ENCODE measurements around the gene NAV1. TPM values are rescaled to one million over a fixed set of nuclear protein-coding genes. Genes with fewer than 3 reads are reported as not detected.

Gene NAV1
- total and polyA plus RNA-seq, 9 of the 15 experiments (the other 6 are each of a cell fraction or from before 2014, with no cell fraction given), result 0.91 to 16.8 (median 3.2) TPM

DNA sequence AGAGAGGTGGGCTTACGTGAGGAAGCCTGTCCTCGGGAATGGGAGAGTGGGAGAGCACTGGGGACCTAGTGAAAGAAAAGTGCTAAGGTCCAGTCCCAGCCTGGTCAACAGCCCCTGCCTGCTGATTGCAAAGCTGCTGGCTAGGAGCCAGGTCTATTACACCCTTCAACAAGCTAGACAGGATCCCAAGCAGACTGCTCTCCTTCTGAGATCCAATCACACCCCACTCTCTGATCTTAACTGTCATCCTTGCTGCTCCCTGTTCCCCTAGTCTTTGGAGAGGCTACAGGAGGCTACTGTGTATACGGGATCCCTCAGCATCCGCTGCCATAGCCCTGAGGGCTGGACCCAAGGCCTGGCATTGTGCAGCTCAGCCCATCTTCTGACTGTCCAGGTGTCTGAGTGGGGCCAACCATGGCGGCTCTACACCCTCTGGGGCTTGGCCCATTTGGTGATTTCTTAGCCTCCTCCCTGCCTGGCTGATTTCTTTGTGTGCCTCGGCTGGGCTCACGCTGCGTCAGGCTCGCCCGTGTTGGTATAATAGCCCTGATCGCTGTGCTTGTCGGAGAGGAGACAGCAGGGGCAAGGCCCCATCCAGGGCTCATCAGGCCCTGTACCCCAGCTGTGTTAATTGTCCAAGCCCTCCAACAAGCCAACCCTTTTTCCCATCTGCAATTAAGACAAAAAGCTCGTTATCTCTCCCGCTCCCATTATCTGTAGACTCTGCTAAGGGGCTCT lies 43.9 kb downstream of the NAV1 start (continued):
- TF ChIP-seq POLR2AphosphoS2 (IDR thresholded peaks at IDR 0.05; ENCODE audit: low read length) (no peak), SMARCE1 (IDR thresholded peaks at IDR 0.05) (peak; percentile 11; the same call in 1 of the 2 replicates), CEBPB (tag; IDR thresholded peaks at IDR 0.05) (peak; percentile 40; the same call in 1 of the 2 replicates), ARID1B (IDR thresholded peaks at IDR 0.05) (peak; percentile 34; the same call in 1 of the 2 replicates), PCBP1 (IDR thresholded peaks at IDR 0.05; ENCODE audit: low read depth, low read length, poor library complexity, severe bottlenecking) (no peak), NCOR1 (IDR thresholded peaks at IDR 0.05) (peak; percentile 35; the same call in 1 of the 2 replicates), NR3C1 (CRISPR knock-in tag; IDR thresholded peaks at IDR 0.05) (no peak), SMARCA4 (IDR thresholded peaks at IDR 0.05) (0 out of 2 replicates have a peak, but pooled peaks have one; percentile 14), ZNF217 (CRISPR knock-in tag; IDR thresholded peaks at IDR 0.05) (0 out of 2 replicates have a peak, but pooled peaks have one; percentile 17), HCFC1 (IDR thresholded peaks at IDR 0.05; ENCODE audit: low read depth, low read length) (no peak), NFIX (CRISPR knock-in tag; IDR thresholded peaks at IDR 0.05; ENCODE audit: low read depth) (peak; percentile 71), SNRNP70 (optimal IDR thresholded peaks at IDR 0.05; ENCODE audit: low read depth, low read length) (no peak), ZNF354B (CRISPR knock-in tag; IDR thresholded peaks at IDR 0.05) (no peak), MAZ (CRISPR knock-in tag; conservative IDR thresholded peaks at IDR 0.05 in 1 of 2, IDR thresholded peaks at IDR 0.05 in 1 of 2) (0 out of 4 replicates have a peak, but pooled peaks of 1 of the 2 experiments have one; percentile 22)
- TF ChIP-seq, protein P1, sequence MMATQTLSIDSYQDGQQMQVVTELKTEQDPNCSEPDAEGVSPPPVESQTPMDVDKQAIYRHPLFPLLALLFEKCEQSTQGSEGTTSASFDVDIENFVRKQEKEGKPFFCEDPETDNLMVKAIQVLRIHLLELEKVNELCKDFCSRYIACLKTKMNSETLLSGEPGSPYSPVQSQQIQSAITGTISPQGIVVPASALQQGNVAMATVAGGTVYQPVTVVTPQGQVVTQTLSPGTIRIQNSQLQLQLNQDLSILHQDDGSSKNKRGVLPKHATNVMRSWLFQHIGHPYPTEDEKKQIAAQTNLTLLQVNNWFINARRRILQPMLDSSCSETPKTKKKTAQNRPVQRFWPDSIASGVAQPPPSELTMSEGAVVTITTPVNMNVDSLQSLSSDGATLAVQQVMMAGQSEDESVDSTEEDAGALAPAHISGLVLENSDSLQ (IDR thresholded peaks at IDR 0.05), result peak; percentile 29; the same call in 1 of the 2 replicates
- TF ChIP-seq, protein P2, sequence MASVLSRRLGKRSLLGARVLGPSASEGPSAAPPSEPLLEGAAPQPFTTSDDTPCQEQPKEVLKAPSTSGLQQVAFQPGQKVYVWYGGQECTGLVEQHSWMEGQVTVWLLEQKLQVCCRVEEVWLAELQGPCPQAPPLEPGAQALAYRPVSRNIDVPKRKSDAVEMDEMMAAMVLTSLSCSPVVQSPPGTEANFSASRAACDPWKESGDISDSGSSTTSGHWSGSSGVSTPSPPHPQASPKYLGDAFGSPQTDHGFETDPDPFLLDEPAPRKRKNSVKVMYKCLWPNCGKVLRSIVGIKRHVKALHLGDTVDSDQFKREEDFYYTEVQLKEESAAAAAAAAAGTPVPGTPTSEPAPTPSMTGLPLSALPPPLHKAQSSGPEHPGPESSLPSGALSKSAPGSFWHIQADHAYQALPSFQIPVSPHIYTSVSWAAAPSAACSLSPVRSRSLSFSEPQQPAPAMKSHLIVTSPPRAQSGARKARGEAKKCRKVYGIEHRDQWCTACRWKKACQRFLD (CRISPR knock-in tag; IDR thresholded peaks at IDR 0.05), result peak; percentile 81; the same call in 1 of the 2 replicates
- TF ChIP-seq, protein P3, sequence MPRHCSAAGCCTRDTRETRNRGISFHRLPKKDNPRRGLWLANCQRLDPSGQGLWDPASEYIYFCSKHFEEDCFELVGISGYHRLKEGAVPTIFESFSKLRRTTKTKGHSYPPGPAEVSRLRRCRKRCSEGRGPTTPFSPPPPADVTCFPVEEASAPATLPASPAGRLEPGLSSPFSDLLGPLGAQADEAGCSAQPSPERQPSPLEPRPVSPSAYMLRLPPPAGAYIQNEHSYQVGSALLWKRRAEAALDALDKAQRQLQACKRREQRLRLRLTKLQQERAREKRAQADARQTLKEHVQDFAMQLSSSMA (CRISPR knock-in tag; IDR thresholded peaks at IDR 0.05), result no peak
- TF ChIP-seq, protein P4, sequence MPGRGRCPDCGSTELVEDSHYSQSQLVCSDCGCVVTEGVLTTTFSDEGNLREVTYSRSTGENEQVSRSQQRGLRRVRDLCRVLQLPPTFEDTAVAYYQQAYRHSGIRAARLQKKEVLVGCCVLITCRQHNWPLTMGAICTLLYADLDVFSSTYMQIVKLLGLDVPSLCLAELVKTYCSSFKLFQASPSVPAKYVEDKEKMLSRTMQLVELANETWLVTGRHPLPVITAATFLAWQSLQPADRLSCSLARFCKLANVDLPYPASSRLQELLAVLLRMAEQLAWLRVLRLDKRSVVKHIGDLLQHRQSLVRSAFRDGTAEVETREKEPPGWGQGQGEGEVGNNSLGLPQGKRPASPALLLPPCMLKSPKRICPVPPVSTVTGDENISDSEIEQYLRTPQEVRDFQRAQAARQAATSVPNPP (IDR thresholded peaks at IDR 0.05; ENCODE audit: borderline replicate concordance, insufficient read depth, insufficient read length), result no peak
- TF ChIP-seq, protein P5, sequence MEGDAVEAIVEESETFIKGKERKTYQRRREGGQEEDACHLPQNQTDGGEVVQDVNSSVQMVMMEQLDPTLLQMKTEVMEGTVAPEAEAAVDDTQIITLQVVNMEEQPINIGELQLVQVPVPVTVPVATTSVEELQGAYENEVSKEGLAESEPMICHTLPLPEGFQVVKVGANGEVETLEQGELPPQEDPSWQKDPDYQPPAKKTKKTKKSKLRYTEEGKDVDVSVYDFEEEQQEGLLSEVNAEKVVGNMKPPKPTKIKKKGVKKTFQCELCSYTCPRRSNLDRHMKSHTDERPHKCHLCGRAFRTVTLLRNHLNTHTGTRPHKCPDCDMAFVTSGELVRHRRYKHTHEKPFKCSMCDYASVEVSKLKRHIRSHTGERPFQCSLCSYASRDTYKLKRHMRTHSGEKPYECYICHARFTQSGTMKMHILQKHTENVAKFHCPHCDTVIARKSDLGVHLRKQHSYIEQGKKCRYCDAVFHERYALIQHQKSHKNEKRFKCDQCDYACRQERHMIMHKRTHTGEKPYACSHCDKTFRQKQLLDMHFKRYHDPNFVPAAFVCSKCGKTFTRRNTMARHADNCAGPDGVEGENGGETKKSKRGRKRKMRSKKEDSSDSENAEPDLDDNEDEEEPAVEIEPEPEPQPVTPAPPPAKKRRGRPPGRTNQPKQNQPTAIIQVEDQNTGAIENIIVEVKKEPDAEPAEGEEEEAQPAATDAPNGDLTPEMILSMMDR (IDR thresholded peaks at IDR 0.05 in 2 of 3, conservative IDR thresholded peaks at IDR 0.05 in 1 of 3; ENCODE audit: insufficient read depth in 2 of 3, low read depth in 1 of 3, low read length in 3 of 3), result no peak
- TF ChIP-seq, protein P6, sequence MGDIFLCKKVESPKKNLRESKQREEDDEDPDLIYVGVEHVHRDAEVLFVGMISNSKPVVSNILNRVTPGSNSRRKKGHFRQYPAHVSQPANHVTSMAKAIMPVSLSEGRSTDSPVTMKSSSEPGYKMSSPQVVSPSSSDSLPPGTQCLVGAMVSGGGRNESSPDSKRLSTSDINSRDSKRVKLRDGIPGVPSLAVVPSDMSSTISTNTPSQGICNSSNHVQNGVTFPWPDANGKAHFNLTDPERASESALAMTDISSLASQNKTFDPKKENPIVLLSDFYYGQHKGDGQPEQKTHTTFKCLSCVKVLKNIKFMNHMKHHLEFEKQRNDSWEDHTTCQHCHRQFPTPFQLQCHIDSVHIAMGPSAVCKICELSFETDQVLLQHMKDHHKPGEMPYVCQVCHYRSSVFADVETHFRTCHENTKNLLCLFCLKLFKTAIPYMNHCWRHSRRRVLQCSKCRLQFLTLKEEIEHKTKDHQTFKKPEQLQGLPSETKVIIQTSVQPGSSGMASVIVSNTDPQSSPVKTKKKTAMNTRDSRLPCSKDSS (IDR thresholded peaks at IDR 0.05; ENCODE audit: low read depth, partially characterized antibody), result no peak

Data from K562 (cell line).